ENCODE measurements around the gene CTNNA2. TPM values are rescaled to one million over a fixed set of nuclear protein-coding genes. Genes with fewer than 3 reads are reported as not detected.

Gene CTNNA2
- total and polyA plus RNA-seq, 4 donors = 0.01 to 0.37 TPM; not detected in 2

- Histone ChIP-seq H3K36me3 (ENCODE audit: control insufficient read depth in 4 of 4, insufficient read depth in 4 of 4, low read length in 4 of 4) (no peaks in the 10 kb centered on the region), H3K27ac (ENCODE audit: low read depth in 1 of 2, low read length in 1 of 2) (no peak overlapping the region), H3K27me3 (ENCODE audit: control insufficient read depth in 3 of 3, insufficient read depth in 3 of 3, low read length in 2 of 3) (no peaks in the 10 kb centered on the region), H3K4me3 (no peak overlapping the region), H3K9me3 (ENCODE audit: control insufficient read depth in 4 of 4, insufficient read depth in 3 of 4, low read length in 3 of 4) (no peaks in the 10 kb centered on the region), H3K9ac (ENCODE audit: insufficient read depth in 1 of 2, low read length in 2 of 2) (no peak overlapping the region), H3K4me1 (ENCODE audit: control insufficient read depth in 5 of 5, insufficient read depth in 5 of 5, low read length in 5 of 5) (no peaks in the 10 kb centered on the region)
- 80 to 85% methylated on average over 2 of the region's 2 CpGs for WGBS, 2 donors
- no peak for TF ChIP-seq CTCF (IDR thresholded peaks at IDR 0.05; ENCODE audit: control extremely low read depth, extremely low read depth)
- DNase-seq (no peak), ATAC-seq (ENCODE audit: insufficient read depth, low FRiP score) (no peak)
Measured at GRCh38 chr2:79620679-79621078, 107.8 kb downstream of the CTNNA2 start.

- Histone ChIP-seq H3K9me3 (ENCODE audit: control insufficient read depth in 4 of 4, insufficient read depth in 3 of 4, low read length in 3 of 4) (no peaks in the 10 kb centered on the region), H3K9ac (ENCODE audit: insufficient read depth in 1 of 2, low read length in 2 of 2) (no peak overlapping the region), H3K27me3 (ENCODE audit: control insufficient read depth in 3 of 3, insufficient read depth in 3 of 3, low read length in 2 of 3) (no peaks in the 10 kb centered on the region), H3K4me3 (no peak overlapping the region), H3K27ac (ENCODE audit: low read depth in 1 of 2, low read length in 1 of 2) (no peak overlapping the region), H3K4me1 (ENCODE audit: control insufficient read depth in 5 of 5, insufficient read depth in 5 of 5, low read length in 5 of 5) (no peaks in the 10 kb centered on the region), H3K36me3 (ENCODE audit: control insufficient read depth in 4 of 4, insufficient read depth in 4 of 4, low read length in 4 of 4) (no peaks in the 10 kb centered on the region)
- ATAC-seq (ENCODE audit: insufficient read depth, low FRiP score) (no peak), DNase-seq (no peak)
- 85 to 88% methylated on average over 6 of the region's 6 CpGs for WGBS, 2 donors
- TF ChIP-seq CTCF (IDR thresholded peaks at IDR 0.05; ENCODE audit: control extremely low read depth, extremely low read depth) = no peak
Measured at GRCh38 chr2:79621252-79621651, 108.4 kb downstream of the CTNNA2 start.

- ATAC-seq (ENCODE audit: insufficient read depth, low FRiP score) = no peak
Measured at GRCh38 chr2:79621755-79622154, 108.9 kb downstream of the CTNNA2 start.

More at GRCh38 chr2:79621755-79622154, 108.9 kb downstream of the CTNNA2 start:
- no peak for DNase-seq
- Histone ChIP-seq H3K9ac (ENCODE audit: insufficient read depth in 1 of 2, low read length in 2 of 2) (no peak overlapping the region), H3K9me3 (ENCODE audit: control insufficient read depth in 4 of 4, insufficient read depth in 3 of 4, low read length in 3 of 4) (peaks cover 0 to under 1% (median 0%) of the 10 kb centered on the region in 4 donors), H3K27me3 (ENCODE audit: control insufficient read depth in 3 of 3, insufficient read depth in 3 of 3, low read length in 2 of 3) (no peaks in the 10 kb centered on the region), H3K27ac (ENCODE audit: low read depth in 1 of 2, low read length in 1 of 2) (no peak overlapping the region), H3K4me1 (ENCODE audit: control insufficient read depth in 5 of 5, insufficient read depth in 5 of 5, low read length in 5 of 5) (no peaks in the 10 kb centered on the region), H3K4me3 (no peak overlapping the region), H3K36me3 (ENCODE audit: control insufficient read depth in 4 of 4, insufficient read depth in 4 of 4, low read length in 4 of 4) (no peaks in the 10 kb centered on the region)
- TF ChIP-seq CTCF (IDR thresholded peaks at IDR 0.05; ENCODE audit: control extremely low read depth, extremely low read depth) = no peak
- 91 to 95% methylated on average over 1 of the region's 1 CpG for WGBS, 2 donors
